HCT116 (cell line): ENCODE measurements around the gene JDP2. TPM values are rescaled to one million over a fixed set of nuclear protein-coding genes. Genes with fewer than 3 reads are reported as not detected.

ENCODE experiments used
- ATAC-seq: fragments of 200-7000 bp; cut with Tn5 transposase; 2 replicates; pipeline ENCODE4 v1.9.1; 2020; ENCODE audit warnings: mild to moderate bottlenecking, moderate library complexity
- BruUV-seq: library from RNA; stranded (reverse); fragments of 400-500 nt; replicated peaks from 2 replicates; lab custom pipeline; 2021; lab: Mats Ljungman, UMichigan
- CTCF ChIA-PET: fragments of 300-600 bp; sonication (Branson Sonifier 250); formaldehyde crosslinking; loops from one replicate; lab custom pipeline; 2021; ENCODE audit warnings: antibody characterized with exemption; lab: Charles Lee
- POLR2A ChIA-PET: fragments of 300-600, 350-600 bp; sonication (Branson Sonifier 250); formaldehyde crosslinking; loops from one replicate; lab custom pipeline; 2021; ENCODE audit warnings: antibody characterized with exemption; lab: Charles Lee
- RAD21 ChIA-PET, 2 experiments: fragments of 300-600 bp; sonication (Branson Sonifier 250); formaldehyde crosslinking; loops; one replicate each; lab custom pipeline; 2023; ENCODE audit warnings: low total read pairs in 2 of 2; ENCODE audit not compliant: uncharacterized antibody in 2 of 2, unreplicated experiment in 2 of 2, low non-redundant PET in 1 of 2; lab: Charles Lee
- DNase-seq: peaks from one replicate; pipeline ENCODE4 v3.0.0-alpha.2; 2010; ENCODE audit warnings: low read depth, low spot score
- H2AFZ ChIP-seq: fragments of 200-600 bp; shearing (Covaris generic), sonication (generic); 2 replicates; pipeline ENCODE4 v1.6.1; 2017; ENCODE audit warnings: low read depth, mixed run types, mixed read lengths, antibody characterized with exemption, low read length; ENCODE audit not compliant: poor library complexity, severe bottlenecking
- H3K27ac ChIP-seq: 2 replicates; pipeline ENCODE4 v1.5.1; 2012; ENCODE audit warnings: low read depth, low read length
- H3K27me3 ChIP-seq: fragments of 200-600 bp; sonication (generic); 2 replicates; pipeline ENCODE4 v1.6.1; 2016; ENCODE audit warnings: mixed run types, low read length, mixed read lengths; ENCODE audit not compliant: insufficient read depth
- H3K36me3 ChIP-seq, 2 experiments: fragments of 200-500 bp in 1 of 2; fragments of 200-600 bp in 1 of 2; sonication (Bioruptor generic) in 1 of 2; sonication (generic) in 1 of 2; 2 replicates each; pipeline versions ENCODE4 v1.5.1 to v1.6.1; 2014 to 2016; ENCODE audit warnings: low read length in 2 of 2, inconsistent platforms in 1 of 2, mixed read lengths in 1 of 2, mixed run types in 1 of 2; ENCODE audit not compliant: insufficient read depth in 2 of 2, control insufficient read depth in 1 of 2
- H3K4me1 ChIP-seq, 2 experiments: fragments of 200-600 bp in 1 of 2; sonication (generic) in 1 of 2; 2 replicates each; pipeline versions ENCODE4 v1.5.1 to v1.6.1; 2012 to 2017; ENCODE audit warnings: low read length in 2 of 2, inconsistent platforms in 1 of 2, mild to moderate bottlenecking in 1 of 2, mixed read lengths in 1 of 2, mixed run types in 1 of 2, moderate library complexity in 1 of 2; ENCODE audit not compliant: insufficient read depth in 2 of 2, control insufficient read depth in 1 of 2
- H3K4me2 ChIP-seq: fragments of 200-600 bp; sonication (generic); 2 replicates; pipeline ENCODE4 v1.6.1; 2017; ENCODE audit warnings: mixed run types, low read length, mixed read lengths
- H3K4me3 ChIP-seq, 2 experiments: fragments of 200-600 bp in 1 of 2; sonication (generic) in 1 of 2; replicated peaks in 1 of 2; 2 replicates each; pipeline ENCODE4 v1.5.1; 2011 to 2016; ENCODE audit warnings: low read length in 2 of 2, control low read depth in 1 of 2, low read depth in 1 of 2, mild to moderate bottlenecking in 1 of 2, mixed read lengths in 1 of 2, mixed run types in 1 of 2
- H3K79me2 ChIP-seq: fragments of 200-600 bp; sonication (generic); 2 replicates; pipeline ENCODE4 v1.6.1; 2017; ENCODE audit warnings: mild to moderate bottlenecking, mixed run types, low read length, moderate library complexity, mixed read lengths; ENCODE audit not compliant: insufficient read depth
- H3K9ac ChIP-seq: fragments of 200-600 bp; sonication (generic); 2 replicates; pipeline ENCODE4 v1.6.1; 2016; ENCODE audit warnings: low read length, mixed read lengths
- H3K9me2 ChIP-seq: fragments of 200-600 bp; sonication (generic), shearing (Covaris generic); 2 replicates; pipeline ENCODE4 v1.6.1; 2017; ENCODE audit warnings: mixed run types, mild to moderate bottlenecking, moderate library complexity; ENCODE audit not compliant: insufficient read depth
- H3K9me3 ChIP-seq, 2 experiments: fragments of 200-500 bp in 1 of 2; fragments of 200-600 bp in 1 of 2; sonication (Bioruptor generic) in 1 of 2; sonication (generic) in 1 of 2; 2 replicates each; pipeline ENCODE4 v1.6.1; 2014 to 2017; ENCODE audit warnings: low read length in 2 of 2, mixed read lengths in 2 of 2, inconsistent platforms in 1 of 2, low read depth in 1 of 2, mild to moderate bottlenecking in 1 of 2, mixed run types in 1 of 2, moderate library complexity in 1 of 2; ENCODE audit not compliant: control insufficient read depth in 1 of 2, insufficient read depth in 1 of 2
- H4K20me1 ChIP-seq: fragments of 200-600 bp; sonication (generic), shearing (Covaris generic); 2 replicates; pipeline ENCODE4 v1.6.1; 2017; ENCODE audit warnings: mixed run types, mild to moderate bottlenecking, moderate library complexity; ENCODE audit not compliant: insufficient read depth
- EGR1 ChIP-seq: IDR thresholded peaks from 2 replicates; pipeline ENCODE4 v1.6.1; 2012; ENCODE audit warnings: low read depth
- ELF1 ChIP-seq: IDR thresholded peaks from 2 replicates; pipeline ENCODE4 v1.6.1; 2012; ENCODE audit warnings: low read depth, borderline replicate concordance
- POLR2A ChIP-seq: IDR thresholded peaks from 2 replicates; pipeline ENCODE4 v1.7.0; 2011; ENCODE audit warnings: borderline replicate concordance; ENCODE audit not compliant: insufficient read depth, insufficient read length; ENCODE audit errors: extremely low read depth
- POLR2AphosphoS5 ChIP-seq: IDR thresholded peaks from 2 replicates; pipeline ENCODE4 v1.6.1; 2011; ENCODE audit warnings: mild to moderate bottlenecking, low read depth, low read length, moderate library complexity
- SIN3A ChIP-seq: IDR thresholded peaks from 2 replicates; pipeline ENCODE4 v1.6.1; 2012; ENCODE audit warnings: low read depth
- SRF ChIP-seq: IDR thresholded peaks from 2 replicates; pipeline ENCODE4 v1.6.1; 2012; ENCODE audit warnings: low read depth
- intact Hi-C: fragments of 100-400 bp; cut with micrococcal nuclease; formaldehyde crosslinking; loops from 2 replicates; pipeline ENCODE4 v1.10.0; 2022
- total RNA-seq: library from RNA; stranded (reverse); gene quantifications from one replicate; pipeline ENCODE4 v1.2.1, GENCODE V29; 2021; ENCODE audit not compliant: unreplicated experiment
- TF ChIP-seq, protein P1 (sequence below): IDR thresholded peaks from 2 replicates; pipeline ENCODE4 v1.6.1; 2012
- TF ChIP-seq, protein P2 (sequence below): IDR thresholded peaks from 2 replicates; pipeline ENCODE4 v1.6.1; 2011; ENCODE audit warnings: mild to moderate bottlenecking, low read length, moderate library complexity; ENCODE audit not compliant: insufficient replicate concordance; ENCODE audit errors: extremely low read depth
- TF ChIP-seq, protein P3 (sequence below): IDR thresholded peaks from 2 replicates; pipeline ENCODE4 v1.6.1; 2012

JDP2 gene
- total RNA-seq, 1 experiment from 2014 or later = 25.4 TPM

DNA sequence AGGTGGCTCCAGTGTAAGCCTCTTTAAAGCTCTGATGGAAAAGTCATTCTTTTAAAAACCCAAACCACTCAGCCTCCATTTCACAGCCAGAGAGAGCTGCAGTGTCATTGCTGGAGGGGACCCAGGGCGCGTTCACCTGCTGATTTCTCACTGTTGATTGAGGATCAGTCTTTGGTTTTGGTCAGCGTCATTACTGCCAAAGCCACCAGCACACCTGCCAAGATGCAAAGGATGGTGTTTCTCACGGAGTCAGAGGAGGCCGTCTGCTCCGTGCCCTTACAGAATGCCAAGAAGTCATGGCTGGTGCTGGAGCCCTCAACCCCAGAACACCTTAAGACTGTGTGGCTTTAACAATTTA lies 61.6 kb downstream of the JDP2 start:
- Histone ChIP-seq H3K36me3 (no peaks in the 10 kb centered on the region), H3K4me1 (peaks cover 0 to 3% of the 10 kb centered on the region in 2 experiments; a peak in 1 of 4 replicates), H3K4me2 (no peak overlapping the region), H3K9me2 (no peaks in the 10 kb centered on the region), H2AFZ (no peak overlapping the region), H3K4me3 (no peak overlapping the region), H3K9me3 (no peaks in the 10 kb centered on the region), H3K79me2 (no peaks in the 10 kb centered on the region), H3K27me3 (no peaks in the 10 kb centered on the region), H3K9ac (no peak overlapping the region), H3K27ac (no peak overlapping the region), H4K20me1 (no peaks in the 10 kb centered on the region)
- TF ChIP-seq SIN3A = no peak
- no peak for TF ChIP-seq EGR1
- TF ChIP-seq, protein P1, sequence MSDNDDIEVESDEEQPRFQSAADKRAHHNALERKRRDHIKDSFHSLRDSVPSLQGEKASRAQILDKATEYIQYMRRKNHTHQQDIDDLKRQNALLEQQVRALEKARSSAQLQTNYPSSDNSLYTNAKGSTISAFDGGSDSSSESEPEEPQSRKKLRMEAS = no peak
- TF ChIP-seq, protein P2, sequence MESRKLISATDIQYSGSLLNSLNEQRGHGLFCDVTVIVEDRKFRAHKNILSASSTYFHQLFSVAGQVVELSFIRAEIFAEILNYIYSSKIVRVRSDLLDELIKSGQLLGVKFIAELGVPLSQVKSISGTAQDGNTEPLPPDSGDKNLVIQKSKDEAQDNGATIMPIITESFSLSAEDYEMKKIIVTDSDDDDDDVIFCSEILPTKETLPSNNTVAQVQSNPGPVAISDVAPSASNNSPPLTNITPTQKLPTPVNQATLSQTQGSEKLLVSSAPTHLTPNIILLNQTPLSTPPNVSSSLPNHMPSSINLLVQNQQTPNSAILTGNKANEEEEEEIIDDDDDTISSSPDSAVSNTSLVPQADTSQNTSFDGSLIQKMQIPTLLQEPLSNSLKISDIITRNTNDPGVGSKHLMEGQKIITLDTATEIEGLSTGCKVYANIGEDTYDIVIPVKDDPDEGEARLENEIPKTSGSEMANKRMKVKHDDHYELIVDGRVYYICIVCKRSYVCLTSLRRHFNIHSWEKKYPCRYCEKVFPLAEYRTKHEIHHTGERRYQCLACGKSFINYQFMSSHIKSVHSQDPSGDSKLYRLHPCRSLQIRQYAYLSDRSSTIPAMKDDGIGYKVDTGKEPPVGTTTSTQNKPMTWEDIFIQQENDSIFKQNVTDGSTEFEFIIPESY = no peak
- no peak for TF ChIP-seq SRF
- TF ChIP-seq POLR2A = no peak
- TF ChIP-seq ELF1 = no peak
- no peak for TF ChIP-seq POLR2AphosphoS5
- TF ChIP-seq, protein P3, sequence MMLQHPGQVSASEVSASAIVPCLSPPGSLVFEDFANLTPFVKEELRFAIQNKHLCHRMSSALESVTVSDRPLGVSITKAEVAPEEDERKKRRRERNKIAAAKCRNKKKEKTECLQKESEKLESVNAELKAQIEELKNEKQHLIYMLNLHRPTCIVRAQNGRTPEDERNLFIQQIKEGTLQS = no peak
- DNase-seq (no peak), ATAC-seq (no peak)
- intact Hi-C loops = no loop called here
- CTCF ChIA-PET = interaction anchor here (0.6 to 3.6 kb wide), 14 partner anchors 9 to 426 kb away, joined by 3 to 45 read pairs (median 3); partner anchors contain the start of genes ACYP1 and ERG28
- RAD21 ChIA-PET = interaction anchor here (0.5 to 1.5 kb wide), 5 partner anchors 71 to 1156 kb away, joined by 3 to 6 read pairs (median 3); no protein-coding TSS in a partner anchor
- BruUV-seq = no TSS peak
- POLR2A ChIA-PET = interaction anchor here (0.6 to 0.9 kb wide), 2 partner anchors 183 to 1632 kb away, joined by 3 to 4 read pairs; no protein-coding TSS in a partner anchor
